Lung (tissue), 12 donors: Measurements from ENCODE around the gene LMAN2L. TPM values are rescaled to one million over a fixed set of nuclear protein-coding genes. Genes with fewer than 3 reads are reported as not detected.

Source experiments
- ATAC-seq: fragments of 200-7000 bp; cut with Tn5 transposase; one replicate; pipeline ENCODE4 v1.9.1; 2020; ENCODE audit warnings: moderate number of reproducible peaks; ENCODE audit not compliant: insufficient read depth, low FRiP score
- DNase-seq, 3 donors: peaks; one replicate each; pipeline ENCODE4 v3.0.0-alpha.2; 2013 to 2017
- H3K27ac ChIP-seq, 2 donors: one replicate each; pipeline ENCODE4 v1.5.1; 2013; ENCODE audit warnings: mild to moderate bottlenecking in 2 of 2, moderate library complexity in 2 of 2, control low read depth in 1 of 2, inconsistent platforms in 1 of 2, low read depth in 1 of 2, low read length in 1 of 2
- H3K27me3 ChIP-seq, 3 donors: one replicate each; pipeline ENCODE4 v1.5.1; 2013; ENCODE audit warnings: low read length in 2 of 3; ENCODE audit not compliant: control insufficient read depth in 3 of 3, insufficient read depth in 3 of 3
- H3K36me3 ChIP-seq, 4 donors: one replicate each; pipeline ENCODE4 v1.5.1; 2013; ENCODE audit warnings: low read length in 4 of 4, mild to moderate bottlenecking in 1 of 4, moderate library complexity in 1 of 4; ENCODE audit not compliant: control insufficient read depth in 4 of 4, insufficient read depth in 4 of 4
- H3K4me1 ChIP-seq, 5 donors: one replicate each; pipeline ENCODE4 v1.5.1; 2013; ENCODE audit warnings: low read length in 5 of 5, mild to moderate bottlenecking in 2 of 5, moderate library complexity in 1 of 5; ENCODE audit not compliant: control insufficient read depth in 5 of 5, insufficient read depth in 5 of 5
- H3K4me3 ChIP-seq: one replicate; pipeline ENCODE4 v1.5.1; 2013; ENCODE audit warnings: mild to moderate bottlenecking, control low read depth, moderate library complexity
- H3K9ac ChIP-seq, 2 donors: one replicate each; pipeline ENCODE4 v1.5.1; 2013; ENCODE audit warnings: low read length in 2 of 2, control low read depth in 1 of 2; ENCODE audit not compliant: insufficient read depth in 1 of 2
- H3K9me3 ChIP-seq, 4 donors: one replicate each; pipeline ENCODE4 v1.5.1; 2013; ENCODE audit warnings: low read length in 3 of 4, mild to moderate bottlenecking in 1 of 4, moderate library complexity in 1 of 4; ENCODE audit not compliant: control insufficient read depth in 4 of 4, insufficient read depth in 3 of 4
- WGBS, 2 donors: extraction: QIAGEN DNeasy Blood & Tissue Kit; methylation state at CpG; one replicate each; pipeline ENCODE4 v1.1.7; 2013; 5-methylcytosine and 5-hydroxymethylcytosine counted together
- polyA plus RNA-seq, 2 donors: library from polyadenylated mRNA; stranded (reverse); fragments of 200-250 nt; gene quantifications; one replicate each; pipeline ENCODE4 v1.2.1, GENCODE V29; 2013
- total RNA-seq, 2 donors: library from RNA; depleted of rRNA in 1 of 2; stranded (reverse); fragments of >200 nt in 1 of 2; gene quantifications; one replicate each; pipeline ENCODE4 v1.2.1, GENCODE V29; 2014 to 2021
- TF ChIP-seq, protein P1 (sequence below): IDR thresholded peaks from 2 replicates; pipeline ENCODE4 v1.5.1; 2012; ENCODE audit warnings: mild to moderate bottlenecking; ENCODE audit errors: control extremely low read depth, extremely low read depth
- donor health status: control.
- donor health status: control.
- donor health status: Bipolar disorder and iron deficiency.
- donor health status: healthy.
- donor health status: DM: yes; HTN: yes; CAD: no.

The LMAN2L gene
- total and polyA plus RNA-seq, 4 donors: 8.6 to 36.3 (median 16.5) TPM

GRCh38 chr2:96771796-96772618 is 32.1 kb upstream of the LMAN2L start:
- H3K4me1 ChIP-seq: peaks cover 0 to 12% (median 0%) of the 10 kb centered on the region in 5 donors

GRCh38 chr2:96770442-96771202 is 30.8 kb upstream of the LMAN2L start:
- H3K9ac ChIP-seq: no peak overlapping the region
- H3K27me3 ChIP-seq: no peaks in the 10 kb centered on the region
- peaks cover 0 to 12% (median 0%) of the 10 kb centered on the region in 5 donors for H3K4me1 ChIP-seq
- 87% methylated on average over 25 of the region's 25 CpGs for WGBS, 2 donors
- no peak overlapping the region for H3K4me3 ChIP-seq
- TF ChIP-seq, protein P1, sequence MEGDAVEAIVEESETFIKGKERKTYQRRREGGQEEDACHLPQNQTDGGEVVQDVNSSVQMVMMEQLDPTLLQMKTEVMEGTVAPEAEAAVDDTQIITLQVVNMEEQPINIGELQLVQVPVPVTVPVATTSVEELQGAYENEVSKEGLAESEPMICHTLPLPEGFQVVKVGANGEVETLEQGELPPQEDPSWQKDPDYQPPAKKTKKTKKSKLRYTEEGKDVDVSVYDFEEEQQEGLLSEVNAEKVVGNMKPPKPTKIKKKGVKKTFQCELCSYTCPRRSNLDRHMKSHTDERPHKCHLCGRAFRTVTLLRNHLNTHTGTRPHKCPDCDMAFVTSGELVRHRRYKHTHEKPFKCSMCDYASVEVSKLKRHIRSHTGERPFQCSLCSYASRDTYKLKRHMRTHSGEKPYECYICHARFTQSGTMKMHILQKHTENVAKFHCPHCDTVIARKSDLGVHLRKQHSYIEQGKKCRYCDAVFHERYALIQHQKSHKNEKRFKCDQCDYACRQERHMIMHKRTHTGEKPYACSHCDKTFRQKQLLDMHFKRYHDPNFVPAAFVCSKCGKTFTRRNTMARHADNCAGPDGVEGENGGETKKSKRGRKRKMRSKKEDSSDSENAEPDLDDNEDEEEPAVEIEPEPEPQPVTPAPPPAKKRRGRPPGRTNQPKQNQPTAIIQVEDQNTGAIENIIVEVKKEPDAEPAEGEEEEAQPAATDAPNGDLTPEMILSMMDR: no peak
- peak overlapping the region in 1 of 2 donors; percentile 44 for H3K27ac ChIP-seq
- DNase-seq (no peak), ATAC-seq (no peak)
- no peaks in the 10 kb centered on the region for H3K36me3 ChIP-seq
- H3K9me3 ChIP-seq: no peaks in the 10 kb centered on the region

More at GRCh38 chr2:96771796-96772618, 32.1 kb upstream of the LMAN2L start:
- Histone ChIP-seq H3K4me3 (no peak overlapping the region), H3K36me3 (no peaks in the 10 kb centered on the region), H3K27me3 (no peaks in the 10 kb centered on the region), H3K9me3 (no peaks in the 10 kb centered on the region), H3K27ac (peak overlapping the region in 1 of 2 donors; percentile 27), H3K9ac (no peak overlapping the region)
- DNase-seq (peak; percentile 59 to 79 (median 75)), ATAC-seq (no peak)
- WGBS, 2 donors: 87 to 91% methylated on average over 20 of the region's 20 CpGs
- TF ChIP-seq, protein P1: no peak

DNA sequence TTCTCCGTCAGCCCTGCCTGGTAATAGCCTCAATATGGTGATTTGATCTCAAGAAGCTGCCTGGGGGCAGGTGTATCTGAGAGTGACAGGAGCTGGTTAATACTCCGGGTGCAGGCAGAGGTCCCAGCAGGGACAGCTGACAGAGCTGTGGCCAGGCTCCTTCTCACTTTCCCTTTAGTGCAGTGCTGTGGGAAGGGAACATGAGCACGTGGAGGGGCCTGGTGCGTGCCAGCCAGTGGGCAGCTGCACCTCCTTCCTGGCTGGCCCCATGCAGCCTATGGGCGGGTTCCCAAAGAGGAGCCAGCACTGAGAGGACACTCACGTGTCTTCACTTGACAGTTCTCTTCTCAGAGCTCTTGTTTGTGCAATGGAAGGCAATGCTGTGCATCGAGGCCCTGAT is 29.9 kb upstream of the LMAN2L start:
- TF ChIP-seq, protein P1: no peak
- DNase-seq: no peak
- no peak overlapping the region for H3K4me3 ChIP-seq
- no peaks in the 10 kb centered on the region for H3K27me3 ChIP-seq
- H3K4me1 ChIP-seq: peaks cover 0 to 12% (median 0%) of the 10 kb centered on the region in 5 donors
- no peak for ATAC-seq
- H3K9me3 ChIP-seq: no peaks in the 10 kb centered on the region
- WGBS, 2 donors: 48 to 51% methylated on average over 7 of the region's 7 CpGs
- no peaks in the 10 kb centered on the region for H3K36me3 ChIP-seq
- no peak overlapping the region for H3K9ac ChIP-seq
- H3K27ac ChIP-seq: no peak overlapping the region
